GM10248 (cell line): Measurements from ENCODE around the gene MARCHF9.

Experiments
- CTCF ChIA-PET: fragments of 300-600 bp; sonication (Branson Sonifier 250); formaldehyde crosslinking; extraction: SDS; loops from one replicate; lab custom pipeline; 2021; ENCODE audit warnings: antibody characterized with exemption; lab: Yijun Ruan, JAX
- POLR2A ChIA-PET: fragments of 350-650 bp; sonication (Branson Sonifier 250); formaldehyde crosslinking; extraction: SDS; loops from one replicate; lab custom pipeline; 2020; ENCODE audit warnings: antibody characterized with exemption; lab: Yijun Ruan, JAX
- DNase-seq: peaks from one replicate; pipeline ENCODE4 v3.0.0; 2012; ENCODE audit errors: extremely low spot score
- TF ChIP-seq, protein P1 (sequence below): IDR thresholded peaks from 2 replicates; pipeline ENCODE4 v1.5.1; 2012; ENCODE audit warnings: mild to moderate bottlenecking, low read depth; ENCODE audit errors: extremely low read depth, missing control alignments, control extremely low read depth

The MARCHF9 gene

DNA sequence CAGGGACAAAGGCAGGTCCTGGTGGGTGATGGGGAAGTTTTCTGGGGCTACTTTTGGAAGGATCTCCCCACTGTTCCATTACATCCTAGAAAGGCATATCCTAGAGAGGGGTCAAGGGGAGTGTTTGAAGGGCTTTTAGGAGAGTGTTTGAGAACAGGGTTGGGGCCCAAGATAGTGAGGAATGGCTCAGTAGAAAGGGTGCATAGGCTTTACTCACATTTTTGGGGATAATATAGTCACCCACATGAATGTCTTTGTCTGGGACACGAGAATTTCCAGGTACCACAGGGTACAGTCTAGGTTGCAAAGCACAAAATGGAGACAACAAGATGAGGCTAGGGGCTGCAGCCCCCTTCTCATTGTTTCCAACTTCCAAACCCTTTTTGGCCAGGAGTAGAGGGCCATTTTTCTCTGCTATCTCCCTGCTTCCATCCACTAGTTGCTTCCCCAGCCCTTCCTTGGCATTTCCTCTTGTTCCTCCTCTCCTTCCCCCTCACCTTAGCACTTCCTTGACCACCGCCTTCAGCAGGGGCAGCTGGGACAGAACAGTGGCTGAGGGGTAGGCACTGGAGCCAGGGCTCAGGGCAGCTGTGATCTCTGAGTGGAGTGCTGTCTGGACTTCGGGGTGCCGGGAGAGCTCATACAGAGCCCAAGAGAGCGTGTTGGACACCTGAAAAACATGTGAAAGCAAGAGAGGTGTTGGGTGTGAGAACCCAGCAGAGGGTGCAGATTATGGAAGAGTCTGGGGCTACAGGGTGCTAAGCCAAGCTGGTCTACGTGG, 9.2 kb downstream of the MARCHF9 start:
- ChIA-PET CTCF (interaction anchor here (1.0 to 2.9 kb wide), 5 partner anchors 8 to 73 kb away, joined by 3 to 12 read pairs (median 5); partner anchors contain the start of genes CDK4 and TSFM), POLR2A (no interaction called here)
- TF ChIP-seq, protein P1, sequence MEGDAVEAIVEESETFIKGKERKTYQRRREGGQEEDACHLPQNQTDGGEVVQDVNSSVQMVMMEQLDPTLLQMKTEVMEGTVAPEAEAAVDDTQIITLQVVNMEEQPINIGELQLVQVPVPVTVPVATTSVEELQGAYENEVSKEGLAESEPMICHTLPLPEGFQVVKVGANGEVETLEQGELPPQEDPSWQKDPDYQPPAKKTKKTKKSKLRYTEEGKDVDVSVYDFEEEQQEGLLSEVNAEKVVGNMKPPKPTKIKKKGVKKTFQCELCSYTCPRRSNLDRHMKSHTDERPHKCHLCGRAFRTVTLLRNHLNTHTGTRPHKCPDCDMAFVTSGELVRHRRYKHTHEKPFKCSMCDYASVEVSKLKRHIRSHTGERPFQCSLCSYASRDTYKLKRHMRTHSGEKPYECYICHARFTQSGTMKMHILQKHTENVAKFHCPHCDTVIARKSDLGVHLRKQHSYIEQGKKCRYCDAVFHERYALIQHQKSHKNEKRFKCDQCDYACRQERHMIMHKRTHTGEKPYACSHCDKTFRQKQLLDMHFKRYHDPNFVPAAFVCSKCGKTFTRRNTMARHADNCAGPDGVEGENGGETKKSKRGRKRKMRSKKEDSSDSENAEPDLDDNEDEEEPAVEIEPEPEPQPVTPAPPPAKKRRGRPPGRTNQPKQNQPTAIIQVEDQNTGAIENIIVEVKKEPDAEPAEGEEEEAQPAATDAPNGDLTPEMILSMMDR: no peak
- DNase-seq: no peak

DNA sequence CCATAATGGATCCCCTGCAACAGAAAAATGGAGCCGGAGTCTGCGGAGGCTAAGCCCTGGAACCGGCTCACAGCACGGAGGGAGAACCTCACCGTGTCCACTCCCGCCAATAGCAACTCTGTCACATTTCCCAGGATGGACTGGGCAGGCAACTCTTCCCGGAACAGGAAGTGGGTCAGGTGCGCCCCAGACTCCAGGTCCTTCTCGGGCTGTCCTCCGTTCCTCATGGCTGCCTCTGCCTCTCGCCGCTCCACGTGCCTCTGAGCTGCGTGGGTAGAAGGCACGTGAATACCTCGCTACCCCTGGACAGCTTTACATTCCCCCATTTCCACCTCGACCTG, 9.7 kb downstream of the MARCHF9 start:
- DNase-seq: no peak
- ChIA-PET POLR2A (no interaction called here), CTCF (interaction anchor here (0.6 to 2.3 kb wide), 6 partner anchors 8 to 181 kb away, joined by 3 to 7 read pairs (median 3); partner anchors contain the start of genes AVIL, CDK4 and TSFM)
- TF ChIP-seq, protein P1: no peak

- CTCF ChIA-PET: interaction anchor here (0.6 to 4.7 kb wide), 9 partner anchors 8 to 182 kb away, joined by 3 to 61 read pairs (median 3); partner anchors contain the start of genes AVIL, CDK4 and TSFM
- TF ChIP-seq, protein P1: peak; percentile 68
- POLR2A ChIA-PET: no interaction called here
- peak; percentile 60 for DNase-seq
Measured at GRCh38 chr12:57765003-57765697, 10.2 kb downstream of the MARCHF9 start.

GRCh38 chr12:57765698-57766463, 11.0 kb downstream of the MARCHF9 start:
- TF ChIP-seq, protein P1: no peak
- no peak for DNase-seq
- POLR2A ChIA-PET: no interaction called here
- CTCF ChIA-PET: interaction anchor here (0.9 to 4.7 kb wide), 7 partner anchors 9 to 144 kb away, joined by 3 to 61 read pairs (median 3); partner anchors contain the start of genes AVIL, CTDSP2 and TSFM

- POLR2A ChIA-PET: no interaction called here
- DNase-seq: no peak
- TF ChIP-seq, protein P1: no peak
- CTCF ChIA-PET: interaction anchor here (0.9 to 4.7 kb wide), 8 partner anchors 8 to 314 kb away, joined by 3 to 61 read pairs (median 4); partner anchors contain the start of genes CTDSP2 and TSFM
Measured at GRCh38 chr12:57766464-57767304, 11.8 kb downstream of the MARCHF9 start, which contains the start of gene CYP27B1. CYP27B1 (minus strand) TSS chr12:57767078; CDS start chr12:57767041, 37 bp downstream.
